IMR-90 (cell line): ENCODE measurements around the gene CMC2. TPM values are rescaled to one million over a fixed set of nuclear protein-coding genes. Genes with fewer than 3 reads are reported as not detected.

ENCODE experiments used
- ATAC-seq: fragments of 200-7000 bp; cut with Tn5 transposase; 2 replicates; pipeline ENCODE4 v1.9.1; 2020; ENCODE audit warnings: low read depth, mild to moderate bottlenecking, moderate library complexity
- BruUV-seq: library from RNA; stranded (reverse); fragments of 400-500 nt; replicated peaks from 2 replicates; lab custom pipeline; 2021; lab: Mats Ljungman, UMichigan
- CTCF ChIA-PET: fragments of 300-600 bp; formaldehyde crosslinking; extraction: SDS; loops from one replicate; lab custom pipeline; 2021; ENCODE audit warnings: antibody characterized with exemption; lab: Yijun Ruan, JAX
- POLR2A ChIA-PET: fragments of 300-600 bp; sonication (Branson Sonifier 250); formaldehyde crosslinking; loops from one replicate; lab custom pipeline; 2022; ENCODE audit warnings: antibody characterized with exemption; ENCODE audit not compliant: unreplicated experiment; lab: Charles Lee
- DNase-seq: peaks from one replicate; pipeline ENCODE4 v3.0.0; 2013
- H2AFZ ChIP-seq: replicated peaks from 2 replicates; pipeline ENCODE3; 2013; ENCODE audit warnings: low read length, mild to moderate bottlenecking; ENCODE audit not compliant: poor library complexity
- H2AK5ac ChIP-seq: 2 replicates; pipeline ENCODE4 v1.6.1; 2013; ENCODE audit warnings: low read depth, low read length, inconsistent platforms
- H2AK9ac ChIP-seq: replicated peaks from 2 replicates; pipeline ENCODE3; 2013; ENCODE audit warnings: mild to moderate bottlenecking, low read depth, low read length, moderate library complexity; ENCODE audit not compliant: poor library complexity
- H2BK120ac ChIP-seq: 2 replicates; pipeline ENCODE4 v1.6.1; 2013; ENCODE audit warnings: low read depth, low read length, inconsistent platforms
- H2BK15ac ChIP-seq: 3 replicates; pipeline ENCODE4 v1.6.1; 2013; ENCODE audit warnings: low read depth, low read length, inconsistent platforms
- H2BK20ac ChIP-seq: 2 replicates; pipeline ENCODE4 v1.6.1; 2013; ENCODE audit warnings: low read depth, mild to moderate bottlenecking, inconsistent platforms, low read length, moderate library complexity
- H2BK5ac ChIP-seq: 2 replicates; pipeline ENCODE4 v1.6.1; 2013; ENCODE audit warnings: mild to moderate bottlenecking, low read depth, low read length, inconsistent platforms; ENCODE audit not compliant: poor library complexity, severe bottlenecking
- H3K14ac ChIP-seq: replicated peaks from 2 replicates; pipeline ENCODE4 v1.6.1; 2013; ENCODE audit warnings: low read depth, low read length, inconsistent platforms
- H3K18ac ChIP-seq: 2 replicates; pipeline ENCODE4 v1.6.1; 2013; ENCODE audit warnings: low read depth, low read length, control low read depth
- H3K23ac ChIP-seq: 2 replicates; pipeline ENCODE4 v1.6.1; 2013; ENCODE audit warnings: low read depth, low read length, inconsistent platforms
- H3K27ac ChIP-seq: 2 replicates; pipeline ENCODE4 v1.5.1; 2013; ENCODE audit warnings: mild to moderate bottlenecking, control low read depth, low read length; ENCODE audit not compliant: insufficient read depth
- H3K27me3 ChIP-seq: 2 replicates; pipeline ENCODE4 v1.6.1; 2013; ENCODE audit warnings: low read length; ENCODE audit not compliant: control insufficient read depth, insufficient read depth
- H3K36me3 ChIP-seq: 2 replicates; pipeline ENCODE4 v1.6.1; 2013; ENCODE audit warnings: low read length, mixed read lengths; ENCODE audit not compliant: control insufficient read depth, insufficient read depth
- H3K4ac ChIP-seq: 2 replicates; pipeline ENCODE4 v1.6.1; 2013; ENCODE audit warnings: low read depth, low read length, inconsistent platforms
- H3K4me1 ChIP-seq: 2 replicates; pipeline ENCODE4 v1.6.1; 2013; ENCODE audit warnings: low read length, mixed read lengths; ENCODE audit not compliant: control insufficient read depth, insufficient read depth
- H3K4me2 ChIP-seq: 2 replicates; pipeline ENCODE4 v1.6.1; 2013; ENCODE audit warnings: low read depth, mild to moderate bottlenecking, control low read depth, low read length, moderate library complexity
- H3K4me3 ChIP-seq: 2 replicates; pipeline ENCODE4 v1.5.1; 2013; ENCODE audit warnings: low read depth, mild to moderate bottlenecking, control low read depth, low read length, moderate library complexity; ENCODE audit not compliant: insufficient read depth
- H3K56ac ChIP-seq: 2 replicates; pipeline ENCODE4 v1.6.1; 2013; ENCODE audit warnings: low read length, inconsistent platforms; ENCODE audit not compliant: insufficient read depth; ENCODE audit errors: extremely low read depth
- H3K79me1 ChIP-seq, 2 experiments: 2 replicates each; pipeline ENCODE4 v1.6.1; 2013; ENCODE audit warnings: low read length in 2 of 2, inconsistent platforms in 1 of 2, low read depth in 1 of 2
- H3K9ac ChIP-seq: 2 replicates; pipeline ENCODE4 v1.6.1; 2013; ENCODE audit warnings: low read depth, low read length, control low read depth
- H3K9me1 ChIP-seq: 2 replicates; pipeline ENCODE4 v1.6.1; 2013; ENCODE audit warnings: low read length, inconsistent platforms; ENCODE audit not compliant: insufficient read depth
- H3K9me3 ChIP-seq: 2 replicates; pipeline ENCODE4 v1.6.1; 2013; ENCODE audit warnings: low read length; ENCODE audit not compliant: control insufficient read depth, insufficient read depth
- H4K20me1 ChIP-seq: 2 replicates; pipeline ENCODE4 v1.6.1; 2013; ENCODE audit warnings: low read length, inconsistent platforms; ENCODE audit not compliant: insufficient read depth
- H4K5ac ChIP-seq: 2 replicates; pipeline ENCODE4 v1.6.1; 2013; ENCODE audit warnings: mild to moderate bottlenecking, low read depth, low read length, control low read depth
- H4K8ac ChIP-seq, 2 experiments: 2 replicates each; pipeline ENCODE4 v1.6.1; 2013; ENCODE audit warnings: low read depth in 2 of 2, low read length in 2 of 2, control low read depth in 1 of 2, inconsistent platforms in 1 of 2
- H4K91ac ChIP-seq: 2 replicates; pipeline ENCODE4 v1.6.1; 2013; ENCODE audit warnings: low read depth, low read length, inconsistent platforms; ENCODE audit not compliant: insufficient read depth
- CEBPB ChIP-seq: IDR thresholded peaks from 2 replicates; pipeline ENCODE4 v1.6.1; 2012; ENCODE audit warnings: low read depth, low read length, improper control_type of control experiment
- POLR2A ChIP-seq: IDR thresholded peaks from 2 replicates; pipeline ENCODE4 v1.6.1; 2012; ENCODE audit warnings: mild to moderate bottlenecking, low read depth, low read length
- WGBS, 2 experiments: methylation state at CpG; one replicate each; pipeline versions ENCODE4 v1.1.5 to v1.1.7; 2013; ENCODE audit warnings: missing lambda C conversion rate in 2 of 2; ENCODE audit not compliant: insufficient read length in 1 of 2; ENCODE audit errors: extremely low coverage in 2 of 2; 5-methylcytosine and 5-hydroxymethylcytosine counted together
- dilution Hi-C: fragments of 300-500 bp; cut with HindIII; formaldehyde crosslinking; loops from one replicate; pipeline ENCODE4 v1.14.3; 2018; ENCODE audit warnings: low sequenced_read_pairs; ENCODE audit not compliant: unreplicated experiment
- in situ Hi-C: fragments of 300-500 bp; cut with MboI; formaldehyde crosslinking; loops from 3 replicates; pipeline ENCODE4 v1.14.3; 2019; ENCODE audit warnings: low sequenced_read_pairs, inconsistent platforms, mixed read lengths
- intact Hi-C: fragments of 100-400 bp; cut with micrococcal nuclease; formaldehyde crosslinking; loops from 2 replicates; pipeline ENCODE4 v1.10.0; 2022
- polyA plus RNA-seq, 3 experiments: library from polyadenylated mRNA; depleted of rRNA; stranded (reverse); fragments of >200 nt; gene quantifications; 2 replicates each; pipeline ENCODE4 v1.2.3, GENCODE V29; 2012; ENCODE audit warnings: low replicate concordance in 1 of 3
- total RNA-seq: library from RNA; depleted of rRNA; stranded (reverse); fragments of >200 nt; gene quantifications from 2 replicates; pipeline ENCODE4 v1.2.3, GENCODE V29; 2012

CMC2 gene
- total and polyA plus RNA-seq, 2 of the 4 experiments (the other 2 are of a cell fraction), result 57.0 to 104 TPM

DNA sequence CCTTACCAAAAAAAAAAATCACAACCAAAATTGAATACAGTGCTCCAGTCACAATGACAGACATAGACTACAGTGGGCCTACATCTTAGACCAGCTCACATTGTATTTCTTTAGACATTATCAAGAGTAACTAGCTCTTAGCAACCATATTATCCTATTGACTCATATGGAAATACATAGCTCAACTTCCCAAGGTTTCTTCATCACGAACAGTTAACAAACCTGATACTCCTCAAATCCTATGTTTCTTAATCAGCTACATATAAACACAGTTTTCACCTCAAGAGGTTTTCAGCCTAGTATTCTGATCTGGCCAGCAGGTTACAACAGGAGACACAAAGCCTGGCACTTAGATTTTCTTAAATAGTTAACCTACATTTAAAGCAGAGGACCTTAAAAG is 29.7 kb downstream of the CMC2 start:
- H3K9me1 ChIP-seq, result peaks cover 6% of the 10 kb centered on the region; the same call in 1 of the 2 replicates
- H2BK120ac ChIP-seq, result no peak overlapping the region
- CTCF ChIA-PET, result no interaction called here
- no peak overlapping the region for H3K27ac ChIP-seq
- POLR2A ChIA-PET, result no interaction called here
- no peak overlapping the region for H4K8ac ChIP-seq
- H3K18ac ChIP-seq, result no peak overlapping the region
- H3K27me3 ChIP-seq, result no peaks in the 10 kb centered on the region
- peak; percentile 27; the same call in 1 of the 2 replicates for TF ChIP-seq CEBPB
- TF ChIP-seq POLR2A, result no peak
- WGBS, 2 experiments, result 80% methylated on average over 1 of the region's 1 CpG; no CpG with 5 or more reads in 1 of the 2 experiments
- no peak overlapping the region for H3K23ac ChIP-seq
- no peak overlapping the region for H2AK9ac ChIP-seq
- ATAC-seq (peak; percentile 27; the same call in 1 of the 2 replicates), DNase-seq (peak; percentile 40)
- H3K4me2 ChIP-seq, result no peak overlapping the region
- H4K5ac ChIP-seq, result no peak overlapping the region
- H3K4me1 ChIP-seq, result no peaks in the 10 kb centered on the region
- peaks cover 8% of the 10 kb centered on the region for H3K36me3 ChIP-seq
- H3K4ac ChIP-seq, result no peak overlapping the region
- no peak overlapping the region for H2BK5ac ChIP-seq
- no peaks in the 10 kb centered on the region for H3K9me3 ChIP-seq
- in situ Hi-C loops (no loop called here), dilution Hi-C loops (no loop called here), intact Hi-C loops (no loop called here)
- no peak overlapping the region for H3K4me3 ChIP-seq
- H4K91ac ChIP-seq, result no peak overlapping the region
- no peak overlapping the region for H2AFZ ChIP-seq
- peaks cover 17 to 18% of the 10 kb centered on the region in 2 experiments for H3K79me1 ChIP-seq
- H2BK20ac ChIP-seq, result no peak overlapping the region
- BruUV-seq, result no TSS peak
- H3K56ac ChIP-seq, result no peak overlapping the region
- H2BK15ac ChIP-seq, result no peak overlapping the region
- H3K14ac ChIP-seq, result no peak overlapping the region
- H4K20me1 ChIP-seq, result no peaks in the 10 kb centered on the region; the same call in 1 of the 2 replicates
- no peak overlapping the region for H3K9ac ChIP-seq
- H2AK5ac ChIP-seq, result no peak overlapping the region
